WTC11 (cell line): ENCODE measurements around the gene TREML4.

ENCODE experiments used
- CBFB ChIP-seq: sonication (generic); formaldehyde crosslinking; IDR thresholded peaks from 2 replicates; pipeline ENCODE4 v1.8.1; 2022; ENCODE audit warnings: mild to moderate bottlenecking, low read depth, missing genetic modification reagents
- FOXP1 ChIP-seq: sonication (generic); formaldehyde crosslinking; IDR thresholded peaks from 2 replicates; pipeline ENCODE4 v1.8.0; 2022; ENCODE audit warnings: missing genetic modification reagents, mild to moderate bottlenecking, moderate library complexity, borderline replicate concordance
- TF ChIP-seq, protein P1 (sequence below): fragments of 200-600 bp; IDR thresholded peaks from 2 replicates; pipeline ENCODE4 v1.8.0; 2022; ENCODE audit warnings: antibody characterized with exemption
- TF ChIP-seq, protein P2 (sequence below): sonication (generic); formaldehyde crosslinking; IDR thresholded peaks from 2 replicates; pipeline ENCODE4 v1.8.1; 2023; ENCODE audit warnings: mild to moderate bottlenecking, missing genetic modification reagents, moderate library complexity
- TF ChIP-seq, protein P3 (sequence below): sonication (generic); formaldehyde crosslinking; IDR thresholded peaks from 2 replicates; pipeline ENCODE4 v1.8.0; 2022; ENCODE audit warnings: mild to moderate bottlenecking, missing genetic modification reagents

DNA sequence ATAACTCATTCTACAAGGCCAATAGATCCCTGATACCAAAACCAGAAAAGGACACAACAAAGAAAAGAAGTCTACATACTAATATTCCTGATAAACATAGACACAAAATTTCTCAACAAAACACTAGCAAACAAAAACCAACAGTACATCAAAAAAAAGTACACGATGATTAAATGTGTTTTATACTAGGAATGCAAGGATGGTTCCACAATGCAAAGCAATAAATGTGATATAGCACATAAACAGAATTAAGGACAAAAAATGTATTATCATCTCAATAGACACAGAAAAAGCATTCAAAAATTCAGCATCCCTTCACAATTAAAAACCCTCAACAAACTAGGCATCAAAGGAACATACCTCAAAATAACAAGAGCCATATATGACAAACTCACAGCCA lies 35.1 kb downstream of the TREML4 start:
- TF ChIP-seq FOXP1 (CRISPR knock-in tag) = no peak
- TF ChIP-seq, protein P1, sequence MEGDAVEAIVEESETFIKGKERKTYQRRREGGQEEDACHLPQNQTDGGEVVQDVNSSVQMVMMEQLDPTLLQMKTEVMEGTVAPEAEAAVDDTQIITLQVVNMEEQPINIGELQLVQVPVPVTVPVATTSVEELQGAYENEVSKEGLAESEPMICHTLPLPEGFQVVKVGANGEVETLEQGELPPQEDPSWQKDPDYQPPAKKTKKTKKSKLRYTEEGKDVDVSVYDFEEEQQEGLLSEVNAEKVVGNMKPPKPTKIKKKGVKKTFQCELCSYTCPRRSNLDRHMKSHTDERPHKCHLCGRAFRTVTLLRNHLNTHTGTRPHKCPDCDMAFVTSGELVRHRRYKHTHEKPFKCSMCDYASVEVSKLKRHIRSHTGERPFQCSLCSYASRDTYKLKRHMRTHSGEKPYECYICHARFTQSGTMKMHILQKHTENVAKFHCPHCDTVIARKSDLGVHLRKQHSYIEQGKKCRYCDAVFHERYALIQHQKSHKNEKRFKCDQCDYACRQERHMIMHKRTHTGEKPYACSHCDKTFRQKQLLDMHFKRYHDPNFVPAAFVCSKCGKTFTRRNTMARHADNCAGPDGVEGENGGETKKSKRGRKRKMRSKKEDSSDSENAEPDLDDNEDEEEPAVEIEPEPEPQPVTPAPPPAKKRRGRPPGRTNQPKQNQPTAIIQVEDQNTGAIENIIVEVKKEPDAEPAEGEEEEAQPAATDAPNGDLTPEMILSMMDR = no peak
- TF ChIP-seq, protein P2, sequence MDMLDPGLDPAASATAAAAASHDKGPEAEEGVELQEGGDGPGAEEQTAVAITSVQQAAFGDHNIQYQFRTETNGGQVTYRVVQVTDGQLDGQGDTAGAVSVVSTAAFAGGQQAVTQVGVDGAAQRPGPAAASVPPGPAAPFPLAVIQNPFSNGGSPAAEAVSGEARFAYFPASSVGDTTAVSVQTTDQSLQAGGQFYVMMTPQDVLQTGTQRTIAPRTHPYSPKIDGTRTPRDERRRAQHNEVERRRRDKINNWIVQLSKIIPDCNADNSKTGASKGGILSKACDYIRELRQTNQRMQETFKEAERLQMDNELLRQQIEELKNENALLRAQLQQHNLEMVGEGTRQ (CRISPR knock-in tag) = no peak
- TF ChIP-seq CBFB (CRISPR knock-in tag) = no peak
- TF ChIP-seq, protein P3, sequence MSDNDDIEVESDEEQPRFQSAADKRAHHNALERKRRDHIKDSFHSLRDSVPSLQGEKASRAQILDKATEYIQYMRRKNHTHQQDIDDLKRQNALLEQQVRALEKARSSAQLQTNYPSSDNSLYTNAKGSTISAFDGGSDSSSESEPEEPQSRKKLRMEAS (CRISPR knock-in tag) = no peak
